Mesothelial cell of epicardium (in vitro differentiated cells): ENCODE data around the gene SRCIN1. TPM values are rescaled to one million over a fixed set of nuclear protein-coding genes. Genes with fewer than 3 reads are reported as not detected.
"Not testable (repeated sequence)": the region's sequence is repeated elsewhere in the genome, so short reads cannot be mapped to it uniquely, and the experiment has no call there.

ENCODE experiments used
- DNase-seq, 2 experiments: peaks; one replicate each; pipeline ENCODE4 v3.0.0; 2021; ENCODE audit warnings: low spot score in 2 of 2; ENCODE audit not compliant: unreplicated experiment in 2 of 2
- H3K27ac Mint-ChIP-seq: 2 replicates; pipeline ENCODE4 v1.8.0; 2021; ENCODE audit warnings: mixed read lengths
- H3K27me3 Mint-ChIP-seq: 2 replicates; pipeline ENCODE4 v1.8.0; 2021; ENCODE audit warnings: low read depth, mixed read lengths
- H3K36me3 Mint-ChIP-seq: 2 replicates; pipeline ENCODE4 v1.8.0; 2021; ENCODE audit warnings: mixed read lengths
- H3K4me1 Mint-ChIP-seq: 2 replicates; pipeline ENCODE4 v1.8.0; 2021; ENCODE audit warnings: mixed read lengths
- H3K4me3 Mint-ChIP-seq: 2 replicates; pipeline ENCODE4 v1.8.0; 2021; ENCODE audit warnings: mild to moderate bottlenecking, moderate library complexity, mixed read lengths
- H3K9me3 Mint-ChIP-seq: 2 replicates; pipeline ENCODE4 v1.8.0; 2021; ENCODE audit warnings: mixed read lengths
- CTCF ChIP-seq: fragments of 200-600 bp; sonication (generic); IDR thresholded peaks from one replicate; pipeline ENCODE4 v1.5.0; 2021; ENCODE audit warnings: antibody characterized with exemption; ENCODE audit not compliant: unreplicated experiment
- total RNA-seq: library from RNA; stranded (reverse); gene quantifications from 3 replicates; pipeline ENCODE4 v1.2.1, GENCODE V29; 2021

The SRCIN1 gene
- total RNA-seq, 1 donor from 2014 or later, result 19.4 TPM

- H3K4me3 Mint-ChIP-seq, result peak overlapping the region; percentile 14
- no peaks in the 10 kb centered on the region for H3K9me3 Mint-ChIP-seq
- DNase-seq, result no peak
- no peak overlapping the region for H3K27ac Mint-ChIP-seq
- H3K27me3 Mint-ChIP-seq, result peaks cover 18% of the 10 kb centered on the region
- H3K4me1 Mint-ChIP-seq, result peaks cover 28% of the 10 kb centered on the region
- peaks cover 1% of the 10 kb centered on the region for H3K36me3 Mint-ChIP-seq
- no peak for TF ChIP-seq CTCF
Observed at GRCh38 chr17:38507921-38508569, 97.7 kb downstream of the SRCIN1 start.

GRCh38 chr17:38507436-38507835 lies 98.3 kb downstream of the SRCIN1 start:
- Mint-ChIP-seq H3K27me3 (peaks cover 18% of the 10 kb centered on the region), H3K9me3 (no peaks in the 10 kb centered on the region), H3K36me3 (peaks cover 6% of the 10 kb centered on the region), H3K4me1 (peaks cover 27% of the 10 kb centered on the region), H3K27ac (no peak overlapping the region), H3K4me3 (no peak overlapping the region)
- DNase-seq, result no peak
- TF ChIP-seq CTCF, result no peak

- peaks cover 21% of the 10 kb centered on the region for H3K36me3 Mint-ChIP-seq
- TF ChIP-seq CTCF, result no peak
- H3K27me3 Mint-ChIP-seq, result peaks cover 2% of the 10 kb centered on the region
- DNase-seq, result no peak
- H3K9me3 Mint-ChIP-seq, result no peaks in the 10 kb centered on the region
- H3K4me3 Mint-ChIP-seq, result no peak overlapping the region
- no peak overlapping the region for H3K27ac Mint-ChIP-seq
- H3K4me1 Mint-ChIP-seq, result peaks cover 6% of the 10 kb centered on the region
Observed at GRCh38 chr17:38504216-38504615, 101.5 kb downstream of the SRCIN1 start.

- not testable (repeated sequence) for H3K4me3 Mint-ChIP-seq, DNase-seq, H3K4me1 Mint-ChIP-seq, H3K27ac Mint-ChIP-seq, H3K9me3 Mint-ChIP-seq, H3K27me3 Mint-ChIP-seq
- peaks cover 21% of the 10 kb centered on the region for H3K36me3 Mint-ChIP-seq
Observed at GRCh38 chr17:38503286-38503913, 102.4 kb downstream of the SRCIN1 start.

GRCh38 chr17:38501718-38502117 lies 104.0 kb downstream of the SRCIN1 start:
- not testable (repeated sequence) for H3K27me3 Mint-ChIP-seq, H3K4me1 Mint-ChIP-seq, H3K9me3 Mint-ChIP-seq, H3K4me3 Mint-ChIP-seq, DNase-seq, H3K27ac Mint-ChIP-seq
- peaks cover 32% of the 10 kb centered on the region for H3K36me3 Mint-ChIP-seq

GRCh38 chr17:38499230-38499629 lies 106.5 kb downstream of the SRCIN1 start:
- H3K27me3 Mint-ChIP-seq, H3K9me3 Mint-ChIP-seq, H3K4me1 Mint-ChIP-seq, H3K4me3 Mint-ChIP-seq, DNase-seq, H3K27ac Mint-ChIP-seq: not testable (repeated sequence)
- peaks cover 46% of the 10 kb centered on the region for H3K36me3 Mint-ChIP-seq

GRCh38 chr17:38498353-38498752 lies 107.4 kb downstream of the SRCIN1 start:
- H3K36me3 Mint-ChIP-seq, result peaks cover 52% of the 10 kb centered on the region
- H3K4me3 Mint-ChIP-seq, result no peak overlapping the region
- no peaks in the 10 kb centered on the region for H3K27me3 Mint-ChIP-seq
- no peaks in the 10 kb centered on the region for H3K4me1 Mint-ChIP-seq
- H3K27ac Mint-ChIP-seq, result no peak overlapping the region
- H3K9me3 Mint-ChIP-seq, result peaks cover 6% of the 10 kb centered on the region
- DNase-seq, result no peak
- TF ChIP-seq CTCF, result no peak

GRCh38 chr17:38497656-38498055 lies 108.1 kb downstream of the SRCIN1 start:
- not testable (repeated sequence) for H3K27ac Mint-ChIP-seq, H3K4me3 Mint-ChIP-seq, H3K27me3 Mint-ChIP-seq, DNase-seq, H3K4me1 Mint-ChIP-seq, H3K9me3 Mint-ChIP-seq
- H3K36me3 Mint-ChIP-seq, result peaks cover 49% of the 10 kb centered on the region

GRCh38 chr17:38494152-38494551 lies 111.6 kb downstream of the SRCIN1 start:
- not testable (repeated sequence) for H3K4me3 Mint-ChIP-seq, H3K9me3 Mint-ChIP-seq, H3K27ac Mint-ChIP-seq, H3K27me3 Mint-ChIP-seq, DNase-seq, H3K4me1 Mint-ChIP-seq
- H3K36me3 Mint-ChIP-seq, result peaks cover 40% of the 10 kb centered on the region
